ENCODE data around the gene ZDHHC6. TPM values are rescaled to one million over a fixed set of nuclear protein-coding genes. Genes with fewer than 3 reads are reported as not detected.
"Not testable (repeated sequence)": the region's sequence is repeated elsewhere in the genome, so short reads cannot be mapped to it uniquely, and the experiment has no call there.

The ZDHHC6 gene
- total RNA-seq, 2 experiments from 2014 or later, result 37.8 to 39.0 TPM

DNA sequence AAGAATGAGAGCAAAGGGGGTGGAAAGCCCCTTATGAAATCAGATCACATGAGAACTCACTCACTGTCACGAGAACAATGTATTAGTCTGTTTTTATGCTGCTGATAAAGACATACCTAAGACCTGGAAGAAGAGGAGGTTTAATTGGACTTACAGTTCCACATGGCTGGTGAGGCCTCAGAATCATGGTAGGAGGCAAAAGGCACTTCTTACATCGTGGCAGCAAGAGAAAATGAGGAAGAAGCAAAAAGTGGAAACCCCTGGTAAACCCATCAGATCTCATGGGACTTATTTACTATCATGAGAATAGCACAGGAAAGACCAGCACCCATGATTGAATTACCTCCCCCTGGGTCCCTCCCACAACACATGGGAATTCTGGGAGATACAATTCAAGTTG, 39.9 kb downstream of the ZDHHC6 start:
- H3K27me3 Mint-ChIP-seq (ENCODE audit: low read depth); H3K9me3 Mint-ChIP-seq; H3K27ac Mint-ChIP-seq; H3K4me1 Mint-ChIP-seq (ENCODE audit: low read depth); H3K4me3 Mint-ChIP-seq; DNase-seq; intact Hi-C loops (cut with micrococcal nuclease); CTCF ChIA-PET: not testable (repeated sequence)
- peaks cover 33% of the 10 kb centered on the region for H3K36me3 Mint-ChIP-seq (ENCODE audit: low read depth)

DNA sequence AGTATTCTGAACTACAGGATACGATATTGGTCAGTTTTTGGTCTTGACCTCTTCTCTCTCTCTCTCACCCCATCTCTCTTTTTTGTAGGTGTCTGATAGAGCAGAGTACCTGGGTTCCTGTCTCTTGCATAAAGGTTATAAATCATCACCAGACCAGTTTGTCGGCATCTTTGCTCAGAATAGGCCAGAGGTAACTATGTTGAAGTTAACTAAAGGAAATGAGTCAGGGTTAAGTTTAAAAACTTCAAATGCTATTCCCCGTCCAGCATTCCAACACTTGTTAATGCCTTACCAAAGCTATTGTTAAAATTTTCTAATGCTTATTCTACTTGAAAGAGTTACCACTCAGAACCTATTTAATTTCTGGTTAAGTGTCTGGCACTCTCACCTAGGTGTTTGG, 42.1 kb downstream of the ZDHHC6 start:
- no peaks in the 10 kb centered on the region for H3K9me3 Mint-ChIP-seq
- intact Hi-C loops (cut with micrococcal nuclease), result no loop called here
- no peaks in the 10 kb centered on the region for H3K27me3 Mint-ChIP-seq (ENCODE audit: low read depth)
- H3K4me3 Mint-ChIP-seq, result no peak overlapping the region
- H3K27ac Mint-ChIP-seq, result no peak overlapping the region
- H3K4me1 Mint-ChIP-seq (ENCODE audit: low read depth), result peaks cover 5% of the 10 kb centered on the region
- no peak for DNase-seq
- CTCF ChIA-PET, result no interaction called here
- H3K36me3 Mint-ChIP-seq (ENCODE audit: low read depth), result peaks cover 33% of the 10 kb centered on the region

DNA sequence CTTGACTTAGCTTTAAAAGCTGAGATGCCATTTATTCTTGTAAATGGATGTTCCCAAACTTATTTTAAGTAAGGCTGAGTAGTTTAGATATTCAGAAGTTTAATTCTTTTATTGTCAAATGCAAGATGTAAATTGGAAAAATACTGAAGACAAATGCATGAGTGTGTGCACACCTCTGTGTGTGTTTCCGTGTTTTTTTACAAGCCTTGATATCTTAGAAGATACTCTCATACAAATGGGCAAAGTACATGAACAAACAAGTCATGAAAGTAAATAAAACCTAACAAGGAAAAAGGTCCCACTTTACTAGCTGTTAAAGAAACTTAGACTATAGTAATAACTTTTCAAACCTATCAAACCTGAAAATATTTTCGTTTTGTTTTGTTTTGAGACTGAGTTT, 43.8 kb downstream of the ZDHHC6 start:
- peaks cover 38% of the 10 kb centered on the region for H3K36me3 Mint-ChIP-seq (ENCODE audit: low read depth)
- no peaks in the 10 kb centered on the region for H3K27me3 Mint-ChIP-seq (ENCODE audit: low read depth)
- intact Hi-C loops (cut with micrococcal nuclease), result no loop called here
- H3K4me3 Mint-ChIP-seq, result no peak overlapping the region
- no peak for DNase-seq
- peaks cover 5% of the 10 kb centered on the region for H3K4me1 Mint-ChIP-seq (ENCODE audit: low read depth)
- no peak overlapping the region for H3K27ac Mint-ChIP-seq
- CTCF ChIA-PET, result no interaction called here
- no peaks in the 10 kb centered on the region for H3K9me3 Mint-ChIP-seq

DNA sequence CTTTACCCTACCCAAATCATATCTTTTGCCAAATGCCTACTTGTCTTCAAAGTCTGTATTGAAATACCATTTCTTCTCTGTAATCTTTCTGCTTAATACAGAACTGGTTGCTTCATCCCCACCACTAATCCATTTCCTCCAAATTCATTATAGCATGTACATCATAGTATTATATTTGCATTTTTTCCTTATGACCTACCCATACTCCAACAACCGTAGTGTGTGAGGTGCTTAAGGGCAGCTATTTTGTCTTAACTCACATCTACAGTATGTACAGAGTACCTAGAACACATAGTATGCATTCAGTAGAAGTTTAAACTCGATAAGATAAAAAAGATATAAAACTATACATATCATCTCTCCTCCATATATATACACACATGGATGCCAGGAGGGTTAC, 49.1 kb downstream of the ZDHHC6 start:
- DNase-seq, result no peak
- Mint-ChIP-seq H3K36me3 (ENCODE audit: low read depth) (peaks cover 17% of the 10 kb centered on the region), H3K27ac (no peak overlapping the region), H3K27me3 (ENCODE audit: low read depth) (no peaks in the 10 kb centered on the region), H3K4me1 (ENCODE audit: low read depth) (peaks cover 11% of the 10 kb centered on the region), H3K9me3 (no peaks in the 10 kb centered on the region), H3K4me3 (no peak overlapping the region)
- CTCF ChIA-PET, result no interaction called here
- intact Hi-C loops (cut with micrococcal nuclease), result no loop called here

DNA sequence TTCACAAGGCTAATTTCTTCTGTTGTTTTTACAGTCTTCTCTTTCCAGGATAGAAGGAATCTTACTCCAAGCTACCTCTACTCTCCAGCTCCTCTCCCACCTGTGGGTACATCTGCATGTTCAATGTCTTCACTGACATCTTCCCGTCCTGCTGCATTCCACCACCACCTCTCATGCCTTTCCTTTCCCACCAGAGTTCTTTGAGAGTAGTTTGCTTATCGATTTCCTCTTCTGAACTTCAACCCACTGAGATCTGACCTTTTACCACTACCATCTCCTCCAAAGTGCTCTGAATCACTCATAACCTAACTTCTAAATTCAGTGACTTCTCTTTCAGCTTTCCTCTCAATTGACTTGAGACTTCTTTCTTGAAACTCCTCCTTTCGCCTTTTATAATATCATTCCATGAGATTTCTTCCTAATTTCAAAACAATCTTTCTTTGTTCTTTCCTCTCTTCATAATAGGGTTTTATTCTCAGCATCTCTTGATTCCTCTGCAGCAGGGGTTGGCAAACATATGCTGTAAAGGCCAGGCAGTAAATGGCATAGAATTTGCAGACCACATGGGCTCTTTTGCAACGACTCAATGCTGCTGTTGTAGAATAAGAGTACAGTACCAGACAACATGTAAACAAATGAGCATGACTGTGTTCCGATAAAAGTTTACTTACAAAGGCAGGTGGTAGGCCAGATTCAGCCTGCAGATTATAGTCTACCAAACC, 50.7 kb downstream of the ZDHHC6 start:
- Mint-ChIP-seq H3K36me3 (ENCODE audit: low read depth) (peaks cover 13% of the 10 kb centered on the region), H3K27ac (no peak overlapping the region), H3K9me3 (no peaks in the 10 kb centered on the region), H3K4me1 (ENCODE audit: low read depth) (peaks cover 14% of the 10 kb centered on the region), H3K27me3 (ENCODE audit: low read depth) (no peaks in the 10 kb centered on the region), H3K4me3 (no peak overlapping the region)
- CTCF ChIA-PET, result interaction anchor here (0.7 to 1.2 kb wide), 4 partner anchors 17 to 87 kb away, joined by 3 to 5 read pairs (median 4); no protein-coding TSS in a partner anchor
- intact Hi-C loops (cut with micrococcal nuclease), result no loop called here
- DNase-seq, result no peak

DNA sequence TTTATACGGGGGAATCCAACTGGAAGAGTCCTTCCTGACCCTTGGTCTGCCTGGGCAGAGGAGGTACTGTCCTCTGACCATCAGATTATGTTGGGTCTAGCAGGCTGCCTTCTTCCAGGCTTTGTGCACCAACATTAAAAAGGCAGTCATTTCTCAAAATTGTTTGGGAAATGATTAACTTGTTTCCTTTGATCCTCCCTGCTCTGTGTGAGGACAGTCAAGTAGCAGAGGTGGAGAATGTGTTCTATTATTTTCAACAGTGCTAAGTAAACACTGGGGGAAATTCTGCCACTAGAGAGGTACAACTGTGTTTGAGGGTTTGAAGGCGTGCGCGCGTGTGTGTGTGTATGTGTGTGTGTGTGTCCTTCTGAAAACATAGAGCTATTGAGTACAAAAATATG, 52.2 kb downstream of the ZDHHC6 start:
- DNase-seq, result no peak
- H3K27ac Mint-ChIP-seq, result no peak overlapping the region
- CTCF ChIA-PET, result no interaction called here
- H3K4me3 Mint-ChIP-seq, result no peak overlapping the region
- H3K4me1 Mint-ChIP-seq (ENCODE audit: low read depth), result peaks cover 24% of the 10 kb centered on the region
- intact Hi-C loops (cut with micrococcal nuclease), result no loop called here
- H3K36me3 Mint-ChIP-seq (ENCODE audit: low read depth), result peaks cover 8% of the 10 kb centered on the region
- H3K9me3 Mint-ChIP-seq, result no peaks in the 10 kb centered on the region
- H3K27me3 Mint-ChIP-seq (ENCODE audit: low read depth), result no peaks in the 10 kb centered on the region

DNA sequence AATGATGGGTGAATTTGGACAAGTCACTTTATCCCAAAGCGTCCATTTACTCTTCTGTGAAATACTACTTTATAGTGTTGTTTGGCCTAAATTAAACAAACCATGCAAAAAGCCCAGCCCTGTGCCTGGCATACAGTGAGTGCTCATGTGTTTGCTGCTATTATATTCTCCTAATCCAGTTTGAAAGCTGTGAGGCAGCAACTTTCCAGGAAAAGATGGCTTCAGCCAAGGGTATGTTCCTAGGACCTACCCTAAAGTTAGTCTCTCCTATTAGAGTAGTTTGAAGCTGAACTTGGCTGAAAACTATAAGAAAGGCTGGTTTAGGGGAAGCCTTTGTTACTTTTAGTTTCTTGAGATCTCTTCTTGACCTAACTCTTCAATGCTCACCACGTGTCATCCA, 52.9 kb downstream of the ZDHHC6 start:
- intact Hi-C loops (cut with micrococcal nuclease), result no loop called here
- Mint-ChIP-seq H3K4me1 (ENCODE audit: low read depth) (peaks cover 30% of the 10 kb centered on the region), H3K4me3 (no peak overlapping the region), H3K27me3 (ENCODE audit: low read depth) (no peaks in the 10 kb centered on the region), H3K36me3 (ENCODE audit: low read depth) (peaks cover 6% of the 10 kb centered on the region), H3K27ac (no peak overlapping the region), H3K9me3 (no peaks in the 10 kb centered on the region)
- DNase-seq, result no peak
- CTCF ChIA-PET, result no interaction called here

DNA sequence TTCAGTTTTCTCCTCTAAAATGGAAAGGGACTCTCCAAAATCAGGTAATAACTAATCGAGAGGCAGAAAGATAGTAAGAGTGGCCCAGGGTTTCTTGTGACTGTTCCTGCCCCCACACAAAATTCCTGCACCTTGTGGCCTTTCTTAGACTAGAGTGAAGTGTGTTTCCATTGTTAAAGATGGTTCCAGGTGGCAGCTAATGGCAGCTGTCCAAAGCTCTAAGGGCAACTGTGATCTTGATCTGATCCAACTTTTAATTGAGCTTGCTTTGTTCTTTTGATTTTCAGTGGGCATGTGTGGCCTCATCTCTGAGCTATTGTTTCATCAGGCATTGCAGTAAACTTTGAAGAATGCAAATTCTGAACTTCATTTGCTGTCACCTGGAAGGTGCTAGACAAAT, 53.4 kb downstream of the ZDHHC6 start:
- H3K36me3 Mint-ChIP-seq (ENCODE audit: low read depth), result peaks cover 3% of the 10 kb centered on the region
- CTCF ChIA-PET, result no interaction called here
- H3K4me3 Mint-ChIP-seq, result no peak overlapping the region
- no peaks in the 10 kb centered on the region for H3K9me3 Mint-ChIP-seq
- intact Hi-C loops (cut with micrococcal nuclease), result no loop called here
- DNase-seq, result no peak
- H3K4me1 Mint-ChIP-seq (ENCODE audit: low read depth), result peaks cover 35% of the 10 kb centered on the region
- H3K27me3 Mint-ChIP-seq (ENCODE audit: low read depth), result no peaks in the 10 kb centered on the region
- H3K27ac Mint-ChIP-seq, result peak overlapping the region; percentile 50

DNA sequence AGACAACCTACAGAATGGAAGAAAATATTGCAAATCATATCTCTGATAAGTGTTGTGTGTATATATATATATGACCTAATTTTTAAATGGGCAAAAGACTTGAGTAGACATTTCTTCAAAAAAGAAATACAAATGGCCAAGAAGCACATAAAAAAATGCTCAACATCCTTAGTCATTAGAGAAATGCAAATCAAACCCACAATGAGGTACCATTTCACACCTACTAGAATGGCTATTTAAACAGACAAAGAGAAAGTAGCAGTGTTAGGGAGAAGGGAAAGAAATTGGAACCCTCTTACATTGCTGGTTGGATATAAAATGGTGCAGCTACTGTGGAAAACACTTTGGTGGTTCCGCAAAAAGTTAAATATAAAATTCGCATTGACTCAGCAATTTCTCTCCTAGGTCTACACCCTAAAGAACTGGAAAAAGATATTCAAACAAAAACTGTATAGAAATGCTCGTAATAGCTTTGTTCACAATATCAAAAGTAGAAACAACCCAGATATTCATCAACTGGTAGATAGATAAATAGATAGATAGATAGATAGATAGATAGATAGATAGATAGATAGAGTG, 56.5 kb downstream of the ZDHHC6 start:
- peaks cover 3% of the 10 kb centered on the region for H3K36me3 Mint-ChIP-seq (ENCODE audit: low read depth)
- intact Hi-C loops (cut with micrococcal nuclease), result no loop called here
- no peak overlapping the region for H3K27ac Mint-ChIP-seq
- H3K9me3 Mint-ChIP-seq, result no peaks in the 10 kb centered on the region
- no peaks in the 10 kb centered on the region for H3K27me3 Mint-ChIP-seq (ENCODE audit: low read depth)
- DNase-seq, result no peak
- no peak overlapping the region for H3K4me3 Mint-ChIP-seq
- CTCF ChIA-PET, result interaction anchor here (0.8 to 2.4 kb wide), 3 partner anchors 16 to 82 kb away, joined by 3 to 8 read pairs (median 4); no protein-coding TSS in a partner anchor
- peaks cover 63% of the 10 kb centered on the region for H3K4me1 Mint-ChIP-seq (ENCODE audit: low read depth)

DNA sequence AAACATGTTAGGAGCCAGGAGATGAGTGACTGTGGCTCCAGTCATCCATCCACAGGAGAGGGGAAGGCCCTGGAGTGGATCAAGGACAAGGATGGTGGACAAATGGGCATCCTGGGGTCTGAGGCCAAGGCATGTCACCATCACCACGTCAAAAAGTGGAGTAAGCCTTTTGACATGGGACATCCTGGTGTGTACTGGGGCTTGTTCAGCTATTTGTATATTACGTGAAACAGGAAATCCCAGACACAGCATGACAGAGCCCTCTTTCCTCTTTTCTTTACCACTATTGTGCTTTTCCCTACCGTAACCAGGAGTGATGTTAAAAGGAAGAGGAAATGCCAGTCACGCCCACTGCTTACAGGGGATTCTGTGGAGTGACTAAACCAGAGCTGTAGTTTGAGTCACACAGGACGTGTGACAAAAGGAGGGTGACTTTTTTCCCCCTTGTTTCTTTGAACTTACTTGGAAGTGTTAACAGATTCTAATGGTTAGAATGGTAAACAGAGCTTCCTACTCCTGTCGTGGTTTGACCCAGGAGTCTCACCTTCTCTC, 57.4 kb downstream of the ZDHHC6 start:
- Mint-ChIP-seq H3K27ac (peak overlapping the region; percentile 85), H3K9me3 (no peaks in the 10 kb centered on the region), H3K36me3 (ENCODE audit: low read depth) (peaks cover 6% of the 10 kb centered on the region), H3K4me3 (peak overlapping the region; percentile 32), H3K27me3 (ENCODE audit: low read depth) (no peaks in the 10 kb centered on the region), H3K4me1 (ENCODE audit: low read depth) (peaks cover 70% of the 10 kb centered on the region)
- intact Hi-C loops (cut with micrococcal nuclease), result loop anchor here (1.0 to 10.0 kb wide), 9 partner anchors 13 to 1615 kb away; partner anchors contain the start of genes GPAM, VTI1A and ZDHHC6
- peak; percentile 90 for DNase-seq
- CTCF ChIA-PET, result interaction anchor here (0.8 to 2.4 kb wide), 3 partner anchors 15 to 82 kb away, joined by 3 to 8 read pairs (median 4); no protein-coding TSS in a partner anchor

DNA sequence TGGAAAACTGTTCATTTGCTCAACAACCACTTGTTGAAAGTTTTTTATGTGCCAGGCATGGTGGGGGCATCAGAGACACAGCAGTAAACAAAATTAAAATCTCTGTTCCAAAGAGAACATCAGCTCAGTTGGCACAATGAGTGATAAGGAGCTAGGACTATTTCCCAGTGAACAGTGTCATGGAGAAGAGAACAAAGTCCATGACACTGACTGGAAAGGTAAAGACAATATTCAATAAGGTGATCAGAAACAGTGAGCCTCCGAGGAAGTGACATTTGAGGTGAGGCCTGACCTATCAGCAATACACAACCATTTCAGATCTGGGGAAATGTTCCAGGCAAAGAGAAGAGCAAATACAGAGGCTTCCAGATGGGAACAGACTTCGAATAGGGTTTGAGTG, 58.2 kb downstream of the ZDHHC6 start:
- CTCF ChIA-PET, result interaction anchor here (1.9 to 2.4 kb wide), 2 partner anchors 14 to 24 kb away, joined by 5 to 8 read pairs; no protein-coding TSS in a partner anchor
- Mint-ChIP-seq H3K4me3 (no peak overlapping the region), H3K27me3 (ENCODE audit: low read depth) (no peaks in the 10 kb centered on the region), H3K27ac (peak overlapping the region; percentile 85), H3K36me3 (ENCODE audit: low read depth) (peaks cover 7% of the 10 kb centered on the region), H3K4me1 (ENCODE audit: low read depth) (peaks cover 73% of the 10 kb centered on the region), H3K9me3 (no peaks in the 10 kb centered on the region)
- intact Hi-C loops (cut with micrococcal nuclease), result loop anchor here (2.0 to 10.0 kb wide), 5 partner anchors 58 to 1574 kb away; partner anchors contain the start of genes VTI1A and ZDHHC6
- no peak for DNase-seq

DNA sequence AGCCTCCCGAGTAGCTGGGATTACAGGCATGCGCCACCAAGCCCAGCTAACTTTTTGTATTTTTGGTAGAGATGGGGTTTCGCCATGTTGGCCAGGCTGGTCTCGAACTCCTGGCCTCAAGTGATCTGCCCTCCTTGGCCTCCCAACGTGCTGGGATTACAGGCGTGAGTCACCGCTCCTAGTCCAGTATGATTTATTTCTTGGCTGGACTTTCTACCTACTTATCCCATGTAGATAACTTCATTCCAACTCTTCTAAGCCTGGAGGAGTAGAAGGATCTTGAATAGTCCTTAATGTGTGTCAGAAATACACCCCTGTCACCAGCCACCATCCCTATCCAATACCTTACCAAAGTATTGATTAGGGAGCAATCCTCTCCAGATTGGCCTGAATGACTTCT, 58.7 kb downstream of the ZDHHC6 start:
- not testable (repeated sequence) for DNase-seq; H3K36me3 Mint-ChIP-seq (ENCODE audit: low read depth); H3K27me3 Mint-ChIP-seq (ENCODE audit: low read depth); H3K27ac Mint-ChIP-seq; H3K9me3 Mint-ChIP-seq; H3K4me3 Mint-ChIP-seq
- intact Hi-C loops (cut with micrococcal nuclease), result loop anchor here (2.0 to 10.0 kb wide), 5 partner anchors 59 to 1574 kb away; partner anchors contain the start of genes VTI1A and ZDHHC6
- peaks cover 72% of the 10 kb centered on the region for H3K4me1 Mint-ChIP-seq (ENCODE audit: low read depth)
- CTCF ChIA-PET, result interaction anchor here (0.7 to 1.9 kb wide), 2 partner anchors 12 to 23 kb away, joined by 3 to 5 read pairs; no protein-coding TSS in a partner anchor
